ENCODE data around the gene IAH1.

DNA sequence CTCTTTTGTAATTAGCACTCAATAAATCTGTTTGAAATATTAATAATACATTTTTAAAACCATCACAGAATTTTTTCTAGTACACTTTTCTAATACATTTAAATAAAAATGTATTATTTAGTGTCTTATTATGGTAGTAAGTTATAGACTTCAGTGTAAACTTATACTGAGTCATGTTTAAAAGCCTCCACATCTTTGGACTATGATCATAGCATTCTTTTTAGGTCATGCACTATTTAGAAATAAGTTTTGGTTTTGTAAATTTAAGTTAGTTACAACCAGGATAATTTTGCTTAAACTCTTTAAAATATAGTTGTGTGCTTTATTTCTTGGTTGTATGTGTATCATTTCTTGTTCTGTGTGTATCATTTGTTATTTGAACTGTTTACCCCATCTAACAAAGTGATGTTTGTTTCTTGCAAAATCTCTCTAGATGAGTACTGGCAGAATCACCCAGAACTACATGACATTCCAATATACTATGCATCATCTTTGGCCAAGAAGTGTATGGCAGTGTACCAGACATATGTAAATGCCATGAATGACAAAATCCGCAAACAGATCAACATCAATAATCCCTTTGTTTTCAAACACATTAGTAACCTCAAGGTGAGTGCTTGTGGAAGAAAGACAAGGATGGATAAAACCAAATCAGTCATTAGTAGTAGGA, 34.2 kb upstream of the IAH1 start:
- TF ChIP-seq SP1 (IDR thresholded peaks at IDR 0.05) (no peak), YY1 (IDR thresholded peaks at IDR 0.05) (no peak), TAF1 (conservative IDR thresholded peaks at IDR 0.05) (no peak), JUND (IDR thresholded peaks at IDR 0.05) (no peak), GABPA (IDR thresholded peaks at IDR 0.05 in 1 of 2, conservative IDR thresholded peaks at IDR 0.05 in 1 of 2) (no peak), EGR1 (IDR thresholded peaks at IDR 0.05; ENCODE audit: low read depth in 2 of 2) (no peak), RXRA (IDR thresholded peaks at IDR 0.05) (no peak), RAD21 (IDR thresholded peaks at IDR 0.05) (no peak), HNF4G (IDR thresholded peaks at IDR 0.05) (no peak)
- TF ChIP-seq, protein P1, sequence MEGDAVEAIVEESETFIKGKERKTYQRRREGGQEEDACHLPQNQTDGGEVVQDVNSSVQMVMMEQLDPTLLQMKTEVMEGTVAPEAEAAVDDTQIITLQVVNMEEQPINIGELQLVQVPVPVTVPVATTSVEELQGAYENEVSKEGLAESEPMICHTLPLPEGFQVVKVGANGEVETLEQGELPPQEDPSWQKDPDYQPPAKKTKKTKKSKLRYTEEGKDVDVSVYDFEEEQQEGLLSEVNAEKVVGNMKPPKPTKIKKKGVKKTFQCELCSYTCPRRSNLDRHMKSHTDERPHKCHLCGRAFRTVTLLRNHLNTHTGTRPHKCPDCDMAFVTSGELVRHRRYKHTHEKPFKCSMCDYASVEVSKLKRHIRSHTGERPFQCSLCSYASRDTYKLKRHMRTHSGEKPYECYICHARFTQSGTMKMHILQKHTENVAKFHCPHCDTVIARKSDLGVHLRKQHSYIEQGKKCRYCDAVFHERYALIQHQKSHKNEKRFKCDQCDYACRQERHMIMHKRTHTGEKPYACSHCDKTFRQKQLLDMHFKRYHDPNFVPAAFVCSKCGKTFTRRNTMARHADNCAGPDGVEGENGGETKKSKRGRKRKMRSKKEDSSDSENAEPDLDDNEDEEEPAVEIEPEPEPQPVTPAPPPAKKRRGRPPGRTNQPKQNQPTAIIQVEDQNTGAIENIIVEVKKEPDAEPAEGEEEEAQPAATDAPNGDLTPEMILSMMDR (IDR thresholded peaks at IDR 0.05; ENCODE audit: low read depth, low read length, missing input control) = no peak
- TF ChIP-seq, protein P2, sequence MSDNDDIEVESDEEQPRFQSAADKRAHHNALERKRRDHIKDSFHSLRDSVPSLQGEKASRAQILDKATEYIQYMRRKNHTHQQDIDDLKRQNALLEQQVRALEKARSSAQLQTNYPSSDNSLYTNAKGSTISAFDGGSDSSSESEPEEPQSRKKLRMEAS (IDR thresholded peaks at IDR 0.05) = no peak
- TF ChIP-seq, protein P3, sequence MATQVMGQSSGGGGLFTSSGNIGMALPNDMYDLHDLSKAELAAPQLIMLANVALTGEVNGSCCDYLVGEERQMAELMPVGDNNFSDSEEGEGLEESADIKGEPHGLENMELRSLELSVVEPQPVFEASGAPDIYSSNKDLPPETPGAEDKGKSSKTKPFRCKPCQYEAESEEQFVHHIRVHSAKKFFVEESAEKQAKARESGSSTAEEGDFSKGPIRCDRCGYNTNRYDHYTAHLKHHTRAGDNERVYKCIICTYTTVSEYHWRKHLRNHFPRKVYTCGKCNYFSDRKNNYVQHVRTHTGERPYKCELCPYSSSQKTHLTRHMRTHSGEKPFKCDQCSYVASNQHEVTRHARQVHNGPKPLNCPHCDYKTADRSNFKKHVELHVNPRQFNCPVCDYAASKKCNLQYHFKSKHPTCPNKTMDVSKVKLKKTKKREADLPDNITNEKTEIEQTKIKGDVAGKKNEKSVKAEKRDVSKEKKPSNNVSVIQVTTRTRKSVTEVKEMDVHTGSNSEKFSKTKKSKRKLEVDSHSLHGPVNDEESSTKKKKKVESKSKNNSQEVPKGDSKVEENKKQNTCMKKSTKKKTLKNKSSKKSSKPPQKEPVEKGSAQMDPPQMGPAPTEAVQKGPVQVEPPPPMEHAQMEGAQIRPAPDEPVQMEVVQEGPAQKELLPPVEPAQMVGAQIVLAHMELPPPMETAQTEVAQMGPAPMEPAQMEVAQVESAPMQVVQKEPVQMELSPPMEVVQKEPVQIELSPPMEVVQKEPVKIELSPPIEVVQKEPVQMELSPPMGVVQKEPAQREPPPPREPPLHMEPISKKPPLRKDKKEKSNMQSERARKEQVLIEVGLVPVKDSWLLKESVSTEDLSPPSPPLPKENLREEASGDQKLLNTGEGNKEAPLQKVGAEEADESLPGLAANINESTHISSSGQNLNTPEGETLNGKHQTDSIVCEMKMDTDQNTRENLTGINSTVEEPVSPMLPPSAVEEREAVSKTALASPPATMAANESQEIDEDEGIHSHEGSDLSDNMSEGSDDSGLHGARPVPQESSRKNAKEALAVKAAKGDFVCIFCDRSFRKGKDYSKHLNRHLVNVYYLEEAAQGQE (IDR thresholded peaks at IDR 0.05) = no peak
- TF ChIP-seq, protein P4, sequence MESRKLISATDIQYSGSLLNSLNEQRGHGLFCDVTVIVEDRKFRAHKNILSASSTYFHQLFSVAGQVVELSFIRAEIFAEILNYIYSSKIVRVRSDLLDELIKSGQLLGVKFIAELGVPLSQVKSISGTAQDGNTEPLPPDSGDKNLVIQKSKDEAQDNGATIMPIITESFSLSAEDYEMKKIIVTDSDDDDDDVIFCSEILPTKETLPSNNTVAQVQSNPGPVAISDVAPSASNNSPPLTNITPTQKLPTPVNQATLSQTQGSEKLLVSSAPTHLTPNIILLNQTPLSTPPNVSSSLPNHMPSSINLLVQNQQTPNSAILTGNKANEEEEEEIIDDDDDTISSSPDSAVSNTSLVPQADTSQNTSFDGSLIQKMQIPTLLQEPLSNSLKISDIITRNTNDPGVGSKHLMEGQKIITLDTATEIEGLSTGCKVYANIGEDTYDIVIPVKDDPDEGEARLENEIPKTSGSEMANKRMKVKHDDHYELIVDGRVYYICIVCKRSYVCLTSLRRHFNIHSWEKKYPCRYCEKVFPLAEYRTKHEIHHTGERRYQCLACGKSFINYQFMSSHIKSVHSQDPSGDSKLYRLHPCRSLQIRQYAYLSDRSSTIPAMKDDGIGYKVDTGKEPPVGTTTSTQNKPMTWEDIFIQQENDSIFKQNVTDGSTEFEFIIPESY (IDR thresholded peaks at IDR 0.05) = no peak
- TF ChIP-seq, protein P5, sequence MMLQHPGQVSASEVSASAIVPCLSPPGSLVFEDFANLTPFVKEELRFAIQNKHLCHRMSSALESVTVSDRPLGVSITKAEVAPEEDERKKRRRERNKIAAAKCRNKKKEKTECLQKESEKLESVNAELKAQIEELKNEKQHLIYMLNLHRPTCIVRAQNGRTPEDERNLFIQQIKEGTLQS (IDR thresholded peaks at IDR 0.05) = no peak

Measured in liver (tissue), 3 donors.